Osteoblast (primary cell): ENCODE measurements around the gene UFL1. TPM values are rescaled to one million over a fixed set of nuclear protein-coding genes. Genes with fewer than 3 reads are reported as not detected.

Source experiments
- DNase-seq: peaks from one replicate; pipeline ENCODE4 v3.0.0; 2011; ENCODE audit warnings: low spot score, mixed read lengths; ENCODE audit not compliant: insufficient read length; ENCODE audit errors: missing footprints
- H2AFZ ChIP-seq: 2 replicates; pipeline ENCODE4 v1.6.0; 2011; ENCODE audit warnings: mild to moderate bottlenecking, low read length
- H3K27ac ChIP-seq: 2 replicates; pipeline ENCODE4 v1.5.1; 2011; ENCODE audit warnings: mild to moderate bottlenecking, low read depth, low read length, moderate library complexity
- H3K27me3 ChIP-seq: 2 replicates; pipeline ENCODE4 v1.6.0; 2012; ENCODE audit warnings: mild to moderate bottlenecking, control low read depth, inconsistent platforms, low read length, moderate library complexity; ENCODE audit not compliant: insufficient read depth
- H3K36me3 ChIP-seq: 2 replicates; pipeline ENCODE4 v1.5.1; 2011; ENCODE audit warnings: mild to moderate bottlenecking, low read length, control low read depth, moderate library complexity; ENCODE audit not compliant: insufficient read depth
- H3K4me1 ChIP-seq: 2 replicates; pipeline ENCODE4 v1.5.1; 2011; ENCODE audit warnings: mild to moderate bottlenecking, low read length, control low read depth, moderate library complexity; ENCODE audit not compliant: insufficient read depth
- H3K4me2 ChIP-seq: 2 replicates; pipeline ENCODE4 v1.6.0; 2011; ENCODE audit warnings: mild to moderate bottlenecking, low read length; ENCODE audit not compliant: insufficient read depth
- H3K4me3 ChIP-seq: fragments of 200-600 bp; sonication (generic); 3 replicates; pipeline ENCODE4 v1.5.1; 2012; ENCODE audit warnings: mild to moderate bottlenecking, low read length, inconsistent platforms; ENCODE audit not compliant: insufficient read depth
- H3K79me2 ChIP-seq: 2 replicates; pipeline ENCODE4 v1.6.0; 2012; ENCODE audit warnings: mild to moderate bottlenecking, low read length, control low read depth, inconsistent platforms; ENCODE audit not compliant: insufficient read depth
- H3K9me3 ChIP-seq: 2 replicates; pipeline ENCODE4 v1.5.1; 2011; ENCODE audit warnings: low read depth, low read length, control low read depth
- H4K20me1 ChIP-seq: 2 replicates; pipeline ENCODE4 v1.6.0; 2012; ENCODE audit warnings: mild to moderate bottlenecking, low read length, control low read depth; ENCODE audit not compliant: insufficient read depth
- CTCF ChIP-seq: IDR thresholded peaks from 2 replicates; pipeline ENCODE4 v1.5.1; 2011; ENCODE audit warnings: mild to moderate bottlenecking, low read depth, low read length, moderate library complexity; ENCODE audit errors: extremely low read depth
- total RNA-seq: library from RNA; depleted of rRNA; stranded (reverse); fragments of >200 nt; gene quantifications from 2 replicates; pipeline ENCODE4 v1.2.3, GENCODE V29; 2012

UFL1 gene
- total RNA-seq, 1 donor = 32.9 TPM

- Histone ChIP-seq H3K4me2 (peak overlapping the region; percentile 89), H3K79me2 (peaks cover 29% of the 10 kb centered on the region), H3K36me3 (peaks cover 9% of the 10 kb centered on the region), H3K27ac (peak overlapping the region; percentile 97), H4K20me1 (no peaks in the 10 kb centered on the region), H3K4me3 (peak overlapping the region; percentile 96), H3K9me3 (no peaks in the 10 kb centered on the region), H2AFZ (peak overlapping the region; percentile 98), H3K4me1 (peaks cover 16% of the 10 kb centered on the region), H3K27me3 (no peaks in the 10 kb centered on the region)
- TF ChIP-seq CTCF = no peak
- DNase-seq = peak; percentile 32
Observed at GRCh38 chr6:96520171-96521115, 1.2 kb upstream of the UFL1 start.

GRCh38 chr6:96521306-96521643 is 331 bp upstream of the UFL1 start:
- Histone ChIP-seq H3K4me1 (peaks cover 16% of the 10 kb centered on the region), H4K20me1 (no peaks in the 10 kb centered on the region), H3K27ac (peak overlapping the region; percentile 97), H3K36me3 (peaks cover 17% of the 10 kb centered on the region), H3K4me2 (peak overlapping the region; percentile 89), H3K4me3 (peak overlapping the region; percentile 96), H3K9me3 (no peaks in the 10 kb centered on the region), H3K27me3 (no peaks in the 10 kb centered on the region), H2AFZ (peak overlapping the region; percentile 98), H3K79me2 (peaks cover 29% of the 10 kb centered on the region)
- no peak for DNase-seq
- no peak for TF ChIP-seq CTCF

GRCh38 chr6:96522465-96523009 is 931 bp downstream of the UFL1 start:
- no peaks in the 10 kb centered on the region for H3K27me3 ChIP-seq
- H4K20me1 ChIP-seq = no peaks in the 10 kb centered on the region
- H3K4me2 ChIP-seq = peak overlapping the region; percentile 84
- peak overlapping the region; percentile 96 for H3K4me3 ChIP-seq
- no peak for DNase-seq
- no peak for TF ChIP-seq CTCF
- H3K9me3 ChIP-seq = no peaks in the 10 kb centered on the region
- peaks cover 19% of the 10 kb centered on the region for H3K36me3 ChIP-seq
- H2AFZ ChIP-seq = peak overlapping the region; percentile 98
- peaks cover 16% of the 10 kb centered on the region for H3K4me1 ChIP-seq
- H3K79me2 ChIP-seq = peaks cover 29% of the 10 kb centered on the region
- peak overlapping the region; percentile 97 for H3K27ac ChIP-seq

- Histone ChIP-seq H4K20me1 (no peaks in the 10 kb centered on the region), H3K4me2 (no peak overlapping the region), H2AFZ (no peak overlapping the region), H3K27me3 (no peaks in the 10 kb centered on the region), H3K4me3 (no peak overlapping the region), H3K27ac (no peak overlapping the region), H3K9me3 (no peaks in the 10 kb centered on the region), H3K4me1 (peaks cover under 1% of the 10 kb centered on the region), H3K36me3 (peaks cover 55% of the 10 kb centered on the region), H3K79me2 (peaks cover 2% of the 10 kb centered on the region)
- TF ChIP-seq CTCF = no peak
- DNase-seq = no peak
Observed at GRCh38 chr6:96528193-96528592, 6.6 kb downstream of the UFL1 start.
